ENCODE measurements around the gene RBM33.
"Not testable (repeated sequence)": the region's sequence is repeated elsewhere in the genome, so short reads cannot be mapped to it uniquely, and the experiment has no call there.

Gene RBM33

DNA sequence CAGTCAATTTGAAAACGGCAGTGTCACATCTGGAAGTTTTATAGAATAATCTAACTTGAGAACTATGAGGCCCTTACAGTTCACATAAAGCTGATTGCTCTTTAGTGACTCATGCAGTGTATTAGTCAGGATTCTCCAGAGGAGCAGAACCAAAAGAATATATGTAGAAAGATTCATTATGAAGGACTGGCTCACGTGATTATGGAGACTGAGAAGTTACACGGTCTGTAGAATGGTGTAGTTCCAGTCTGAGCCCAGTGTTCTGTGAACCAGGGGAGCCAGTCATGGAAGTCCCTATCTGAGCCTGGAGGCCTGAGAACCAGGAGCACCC lies 21.5 kb downstream of the RBM33 start:
- no peak for DNase-seq

DNA sequence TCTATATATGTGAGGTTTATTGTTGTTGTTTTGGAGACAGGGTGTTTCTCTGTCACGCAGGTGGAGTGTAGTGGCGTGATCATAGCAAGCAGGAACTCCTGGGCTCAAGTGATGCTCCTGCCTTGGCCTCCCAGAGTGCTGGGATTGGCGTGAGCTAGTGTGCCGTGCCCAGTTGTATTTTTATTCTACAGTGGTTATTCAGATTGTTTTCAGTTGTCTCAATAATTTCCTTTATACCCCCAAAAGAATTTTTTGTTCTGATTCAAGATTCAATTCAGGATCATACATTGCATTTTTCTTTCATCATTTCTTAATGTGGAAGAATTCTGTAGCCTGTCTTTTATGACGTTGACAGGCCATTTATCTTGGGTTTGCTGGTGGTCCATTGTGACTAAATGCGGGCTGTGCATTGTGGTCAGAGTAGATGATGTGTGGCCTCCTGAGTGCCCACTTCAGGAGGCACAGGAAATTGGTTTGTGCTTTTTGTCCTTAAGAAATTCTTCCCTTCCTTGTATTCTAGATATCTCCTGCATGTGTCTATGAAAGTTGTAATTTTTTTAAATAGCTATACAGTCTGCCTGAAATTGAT lies 22.9 kb downstream of the RBM33 start:
- DNase-seq: no peak

DNA sequence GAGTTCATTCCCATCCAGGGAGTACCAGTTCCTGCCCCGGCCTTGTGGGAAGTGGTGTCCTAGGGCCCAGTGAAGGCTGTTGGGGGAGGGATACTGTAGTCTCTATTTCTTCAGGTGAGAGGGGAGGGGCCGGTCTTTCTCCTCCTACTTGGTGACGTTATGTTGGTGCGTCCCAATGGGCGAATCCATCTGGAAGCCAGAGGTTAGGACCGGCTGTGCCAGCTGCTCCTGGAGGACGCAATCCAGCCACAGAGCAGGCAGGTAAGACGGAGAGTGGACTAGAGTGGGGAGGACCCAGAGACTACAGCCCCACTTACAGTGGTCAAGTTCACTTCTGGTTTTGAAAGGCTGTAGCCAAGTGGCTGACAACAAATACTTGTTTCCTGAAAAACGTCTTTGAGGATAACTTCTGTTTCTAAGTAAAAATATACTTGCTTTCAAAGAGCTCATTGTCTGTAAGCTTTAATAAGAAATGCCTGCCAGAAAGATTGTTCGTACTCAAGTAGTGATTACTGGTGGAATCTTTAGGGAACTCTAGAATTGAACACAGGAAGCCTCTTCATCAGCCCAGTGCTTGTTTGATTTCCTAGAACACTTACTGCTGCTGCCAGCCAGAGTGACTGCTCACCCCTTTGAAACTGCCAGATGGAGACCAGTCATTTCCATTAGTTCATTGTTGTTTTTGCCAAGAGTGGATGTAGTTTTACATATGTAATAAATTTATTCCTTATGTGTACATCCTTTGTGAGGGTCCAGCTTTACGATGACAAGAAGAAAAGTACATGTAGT lies 25.4 kb downstream of the RBM33 start:
- no peak for DNase-seq

DNA sequence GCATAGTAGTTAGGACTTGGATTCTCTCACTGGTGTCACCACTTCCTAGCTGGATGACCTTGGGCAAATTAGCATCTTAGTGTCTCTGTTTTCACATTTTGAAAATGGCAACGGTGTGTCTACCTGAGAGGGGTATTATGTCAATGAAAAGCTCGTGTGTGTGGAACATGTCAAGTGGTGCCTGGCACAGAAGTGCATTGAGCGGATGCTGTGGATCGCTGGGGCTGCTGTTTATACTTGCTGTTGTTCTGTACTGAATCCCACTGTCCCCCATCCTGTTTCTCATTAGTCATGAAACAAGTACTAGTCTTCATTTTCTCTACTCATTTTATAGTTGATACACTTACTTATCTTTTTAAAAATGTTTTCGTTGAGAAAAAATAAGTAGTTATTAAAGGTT lies 26.1 kb downstream of the RBM33 start:
- no peak for DNase-seq

DNA sequence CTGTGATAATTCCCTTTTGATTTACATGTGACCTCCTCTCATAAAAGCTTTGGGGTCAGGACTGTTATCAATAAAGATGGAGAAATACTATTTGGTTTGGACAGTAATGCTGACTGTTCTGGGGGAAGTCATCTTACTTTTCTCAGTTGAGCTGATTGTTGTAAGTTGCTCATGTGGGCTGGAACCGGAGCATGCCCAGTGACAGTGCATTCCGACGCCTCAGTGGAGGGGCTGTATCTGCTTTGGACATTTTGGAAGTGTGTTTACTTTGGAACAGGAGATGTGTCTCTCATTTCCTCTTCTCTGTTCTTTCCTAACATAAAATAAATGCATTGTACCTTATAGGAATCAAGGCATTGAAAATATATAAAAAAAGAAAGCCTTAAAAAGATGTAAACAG lies 30.1 kb downstream of the RBM33 start:
- DNase-seq: no peak

DNA sequence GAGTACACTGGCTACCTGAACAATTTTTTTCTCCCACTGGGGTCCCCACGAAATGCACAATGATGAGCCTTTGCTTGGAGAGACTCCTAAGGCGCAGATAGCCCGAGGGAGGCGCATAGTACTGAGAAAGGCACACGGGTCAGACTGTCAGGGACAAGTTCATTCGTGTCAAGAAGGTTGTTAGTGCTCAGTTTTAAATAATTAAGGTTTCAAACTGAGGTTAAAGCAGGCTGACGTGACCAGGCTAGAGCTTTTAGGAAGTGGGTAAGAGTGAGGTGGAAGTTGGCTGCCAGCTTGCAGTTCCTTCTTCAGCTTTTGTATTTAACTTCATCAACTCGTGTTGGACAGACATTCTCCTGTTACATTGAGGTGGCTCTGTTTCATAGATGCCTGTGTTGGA lies 31.6 kb downstream of the RBM33 start:
- no peak for DNase-seq

DNA sequence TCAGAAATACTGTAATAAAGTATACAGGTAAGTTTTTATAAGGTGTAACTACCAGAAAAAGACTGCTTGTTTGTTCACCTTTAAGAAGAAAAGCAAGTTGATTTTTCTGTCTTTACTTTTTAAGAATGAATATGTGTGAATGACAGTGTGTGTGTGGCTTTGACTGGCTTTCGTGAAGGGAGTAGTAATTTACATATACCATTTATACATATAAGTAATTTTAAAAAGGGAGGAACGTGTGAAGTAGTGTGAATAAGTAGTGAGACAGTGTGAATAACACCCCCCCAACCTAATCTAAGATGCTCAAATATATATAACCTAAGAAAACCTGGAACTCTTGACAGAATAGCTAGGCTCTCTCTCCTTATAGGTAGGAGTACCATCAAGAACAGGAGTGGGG lies 33.2 kb downstream of the RBM33 start:
- DNase-seq: no peak

DNA sequence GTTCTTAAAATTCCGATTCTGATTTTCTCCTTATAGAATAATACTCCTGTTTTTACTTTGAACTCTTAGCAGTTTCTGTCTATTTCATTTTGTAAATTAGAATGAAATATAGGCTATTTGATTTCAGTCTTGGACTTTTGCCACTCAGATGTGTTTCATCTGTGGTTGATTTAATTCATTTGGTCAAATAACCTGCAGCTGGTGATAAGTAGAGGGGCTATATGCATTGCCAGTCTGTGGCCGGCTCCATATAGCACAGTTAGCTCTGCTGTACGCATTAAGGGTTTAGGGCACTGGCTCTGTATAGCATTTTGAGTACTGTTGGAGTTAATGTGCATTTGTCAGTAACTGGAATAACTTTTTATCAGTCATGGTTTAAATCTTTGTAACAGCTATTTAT lies 35.7 kb downstream of the RBM33 start:
- no peak for DNase-seq

DNA sequence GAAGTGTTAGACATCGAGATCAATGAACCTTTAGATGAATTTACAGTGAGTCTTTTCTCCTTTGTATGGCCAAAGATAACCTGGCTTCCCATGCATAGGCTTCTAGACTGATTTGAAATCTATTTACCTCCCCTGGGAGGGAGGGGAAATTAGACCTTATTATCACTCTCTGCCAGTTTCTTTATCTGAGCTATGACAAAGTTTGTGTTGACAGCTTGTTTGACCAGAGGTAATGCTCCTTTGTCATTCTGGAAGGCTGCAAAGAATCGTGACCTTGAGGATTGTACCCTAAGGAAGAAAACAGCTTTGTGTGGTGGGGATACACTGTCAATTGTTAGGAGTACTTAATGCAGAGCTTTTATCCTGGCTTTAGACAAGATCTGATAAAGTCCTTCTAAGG lies 36.4 kb downstream of the RBM33 start:
- DNase-seq: no peak

DNA sequence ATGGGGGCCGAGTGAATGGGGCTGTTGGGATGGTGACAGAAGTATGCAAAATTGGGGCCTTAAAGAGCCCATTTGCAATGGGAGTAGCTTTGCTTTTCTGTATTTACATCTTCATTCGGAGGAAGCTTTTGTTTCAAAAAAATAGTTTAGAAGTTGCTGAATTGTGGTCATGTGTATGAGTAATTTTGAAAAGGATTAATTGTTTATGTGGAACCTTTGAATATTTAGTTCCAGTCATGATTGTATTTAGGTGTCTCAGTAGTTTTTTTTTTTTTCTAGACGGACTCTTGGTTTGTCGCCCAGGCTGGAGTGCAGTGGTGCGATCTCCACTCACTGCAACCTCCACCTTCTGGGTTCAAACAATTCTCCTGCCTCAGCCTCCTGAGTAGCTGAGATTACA lies 37.2 kb downstream of the RBM33 start:
- DNase-seq: no peak

DNA sequence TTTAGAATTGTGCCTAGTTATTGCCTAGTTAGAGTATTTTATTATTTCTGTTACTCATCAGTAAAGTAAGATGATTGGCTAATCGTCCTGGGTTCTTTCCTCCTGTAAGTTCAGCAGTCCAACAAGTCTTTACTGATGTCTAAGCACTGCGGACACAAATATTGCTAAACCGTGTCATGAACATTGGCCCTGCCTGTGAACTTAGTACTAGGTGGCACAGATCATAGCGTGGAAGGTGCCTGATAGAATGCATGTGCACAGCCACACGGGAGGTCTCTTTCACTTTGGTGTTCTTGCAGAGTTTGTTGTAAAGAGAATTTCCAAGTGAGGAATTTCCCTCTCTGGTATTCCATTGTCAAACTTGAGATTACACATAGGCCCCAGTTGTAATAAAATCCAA lies 38.0 kb downstream of the RBM33 start:
- no peak for DNase-seq

DNA sequence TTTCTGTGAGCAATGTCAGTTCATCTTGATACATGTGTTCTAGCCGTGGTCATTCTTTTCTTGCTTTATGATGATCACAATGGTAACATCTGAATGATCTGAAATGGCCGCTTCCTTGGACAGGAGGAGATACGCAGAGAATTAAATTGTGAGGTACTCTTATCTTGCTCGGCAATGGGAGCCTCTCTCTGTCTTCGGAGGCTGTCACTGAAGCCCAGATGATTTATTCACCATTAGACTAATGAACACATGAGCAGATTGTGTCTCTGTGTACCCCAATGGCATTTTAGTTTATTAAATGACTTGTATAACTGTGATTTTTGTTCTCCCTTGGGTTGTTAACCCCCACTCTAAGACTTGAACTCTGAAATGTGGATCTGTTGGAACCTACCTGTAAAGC lies 38.6 kb downstream of the RBM33 start:
- DNase-seq: no peak

DNA sequence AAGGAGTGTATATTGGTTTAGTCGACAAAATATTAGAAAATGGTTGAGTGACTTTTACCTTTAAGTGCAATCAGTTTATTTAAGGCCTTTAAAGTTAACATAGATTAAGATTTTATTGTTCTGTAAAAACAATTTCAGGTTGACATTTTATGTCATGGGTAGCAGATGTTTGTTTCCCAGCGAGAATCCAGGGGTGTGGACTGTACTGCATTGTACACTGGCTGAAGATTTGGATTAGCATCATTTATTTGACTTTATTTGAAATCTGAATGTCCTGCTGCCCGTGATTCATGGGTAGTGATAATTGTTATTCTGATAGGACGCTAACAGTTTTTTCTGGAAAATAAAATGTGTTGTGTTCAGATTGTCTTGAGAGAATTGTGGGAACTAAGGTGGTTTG lies 39.3 kb downstream of the RBM33 start:
- DNase-seq: no peak

DNA sequence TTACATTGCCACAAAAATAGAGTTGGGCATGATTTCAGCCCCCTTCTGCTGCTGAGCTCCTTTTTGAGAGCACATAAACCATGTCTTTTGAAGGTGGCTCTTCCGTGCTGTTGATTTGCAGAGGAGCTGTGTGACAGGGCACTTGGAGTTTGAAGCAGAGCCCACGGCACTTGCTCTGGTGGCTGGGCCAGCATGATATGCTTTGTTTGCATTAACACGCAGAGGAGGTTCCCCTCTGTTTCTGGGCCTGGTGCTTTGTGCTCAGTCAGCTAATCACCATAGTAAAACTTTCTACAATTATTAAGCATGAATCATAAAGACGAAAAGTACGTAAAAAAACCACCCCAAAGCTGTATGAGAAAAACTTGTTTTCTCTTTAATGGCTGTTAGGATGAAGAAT lies 40.1 kb downstream of the RBM33 start:
- DNase-seq: no peak

DNA sequence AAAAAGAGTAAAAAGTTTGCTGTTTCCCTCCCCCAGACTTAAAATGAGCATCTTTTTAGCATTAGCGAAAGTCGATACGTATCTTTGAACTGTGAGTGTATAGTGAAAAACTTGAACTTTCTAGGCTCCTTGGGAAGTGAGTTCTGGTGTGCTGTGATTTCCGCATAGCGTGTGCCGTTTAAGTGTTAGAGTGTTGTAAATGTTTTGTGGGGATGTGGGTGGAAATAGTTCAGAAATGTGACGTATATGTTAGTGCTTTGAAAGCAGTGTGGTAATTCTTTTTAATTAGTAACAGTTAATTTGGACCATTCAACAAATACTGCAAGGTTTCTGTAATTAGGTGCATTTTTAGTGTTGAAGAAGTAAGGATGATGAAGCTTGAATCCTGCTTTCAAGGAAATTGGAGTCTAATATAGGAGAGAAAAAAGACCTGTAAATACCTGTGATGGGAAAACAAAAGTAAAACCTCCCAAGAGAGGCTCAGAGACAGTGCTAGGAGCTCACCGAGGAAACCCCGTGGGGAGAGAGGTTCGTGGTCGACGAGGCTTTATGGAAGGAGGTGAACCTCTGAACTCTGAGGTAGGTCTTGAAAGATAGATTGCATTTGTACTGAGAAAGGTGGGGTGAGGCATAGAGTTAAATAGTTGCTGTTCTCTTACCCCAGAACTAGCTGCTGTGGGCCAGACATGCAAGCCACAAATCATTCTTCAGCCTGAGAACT lies 40.8 kb downstream of the RBM33 start:
- DNase-seq: no peak

DNA sequence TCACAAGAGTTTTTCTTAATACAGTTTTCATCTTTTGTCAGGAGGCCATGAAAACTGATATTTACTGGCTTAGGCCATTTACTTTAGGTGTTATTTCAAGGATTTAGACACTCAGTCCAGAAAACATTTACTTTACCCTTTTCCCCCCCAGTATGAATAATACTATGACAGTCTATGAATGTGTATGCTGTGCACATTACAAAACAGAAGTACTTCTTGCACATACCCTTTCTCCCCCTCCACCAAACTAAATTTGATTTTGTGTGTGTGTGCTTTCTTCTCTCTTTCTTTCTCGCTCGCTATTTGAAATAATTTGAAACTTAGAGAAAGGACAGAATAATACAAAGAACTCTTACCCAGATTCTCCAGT lies 41.3 kb downstream of the RBM33 start:
- no peak for DNase-seq

DNA sequence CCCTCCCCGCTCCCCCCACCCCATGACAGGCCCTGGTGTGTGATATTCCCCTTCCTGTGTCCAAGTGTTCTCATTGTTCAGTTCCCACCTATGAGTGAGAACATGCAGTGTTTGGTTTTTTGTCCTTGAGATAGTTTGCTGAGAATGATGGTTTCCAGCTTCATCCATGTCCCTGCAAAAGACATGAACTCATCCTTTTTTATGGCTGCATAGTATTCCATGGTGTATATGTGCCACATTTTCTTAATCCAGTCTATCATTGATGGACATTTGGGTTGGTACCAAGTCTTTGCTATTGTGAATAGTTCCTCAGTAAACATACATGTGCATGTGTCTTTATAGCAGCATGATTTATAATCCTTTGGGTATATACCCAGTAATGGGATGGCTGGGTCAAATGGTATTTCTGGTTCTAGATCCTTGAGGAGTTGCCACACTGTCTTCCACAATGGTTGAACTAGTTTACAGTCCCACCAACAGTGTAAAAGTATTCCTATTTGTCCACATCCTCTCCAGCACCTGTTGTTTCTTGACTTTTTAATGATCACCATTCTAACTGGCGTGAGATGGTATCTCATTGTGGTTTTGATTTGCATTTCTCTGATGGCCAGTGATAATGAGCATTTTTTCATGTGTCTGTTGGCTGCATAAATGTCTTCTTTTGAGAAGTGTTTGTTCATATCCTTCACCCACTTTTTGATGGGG lies 42.3 kb downstream of the RBM33 start:
- DNase-seq: not testable (repeated sequence)

DNA sequence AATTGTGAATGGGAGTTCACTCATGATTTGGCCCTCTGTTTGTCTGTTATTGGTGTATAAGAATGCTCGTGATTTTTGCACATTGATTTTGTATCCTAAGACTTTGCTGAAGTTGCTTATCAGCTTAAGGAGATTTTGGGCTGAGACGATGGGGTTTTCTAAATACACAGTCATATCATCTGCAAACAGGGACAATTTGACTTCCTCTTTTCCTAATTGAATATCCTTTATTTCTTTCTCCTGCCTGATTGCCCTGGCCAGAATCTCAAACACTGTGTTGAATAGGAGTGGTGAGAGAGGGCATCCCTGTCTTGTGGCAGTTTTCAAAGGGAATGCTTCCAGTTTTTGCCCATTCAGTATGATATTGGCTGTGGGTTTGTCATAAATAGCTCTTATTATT lies 43.8 kb downstream of the RBM33 start:
- not testable (repeated sequence) for DNase-seq

DNA sequence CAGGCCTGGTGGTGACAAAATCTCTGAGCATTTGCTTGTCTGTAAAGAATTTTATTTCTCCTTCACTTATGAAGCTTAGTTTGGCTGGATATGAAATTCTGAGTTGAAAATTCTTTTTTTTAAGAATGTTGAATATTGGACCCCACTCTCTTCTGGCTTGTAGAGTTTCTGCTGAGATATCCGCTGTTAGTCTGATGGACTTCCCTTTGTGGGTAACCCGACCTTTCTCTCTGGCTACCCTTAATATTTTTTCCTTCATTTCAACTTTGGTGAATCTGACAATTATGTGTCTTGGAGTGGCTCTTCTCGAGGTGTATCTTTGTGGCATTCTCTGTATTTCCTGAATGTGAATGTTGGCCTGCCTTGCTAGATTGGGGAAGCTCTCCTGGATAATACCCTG lies 46.2 kb downstream of the RBM33 start:
- not testable (repeated sequence) for DNase-seq

DNA sequence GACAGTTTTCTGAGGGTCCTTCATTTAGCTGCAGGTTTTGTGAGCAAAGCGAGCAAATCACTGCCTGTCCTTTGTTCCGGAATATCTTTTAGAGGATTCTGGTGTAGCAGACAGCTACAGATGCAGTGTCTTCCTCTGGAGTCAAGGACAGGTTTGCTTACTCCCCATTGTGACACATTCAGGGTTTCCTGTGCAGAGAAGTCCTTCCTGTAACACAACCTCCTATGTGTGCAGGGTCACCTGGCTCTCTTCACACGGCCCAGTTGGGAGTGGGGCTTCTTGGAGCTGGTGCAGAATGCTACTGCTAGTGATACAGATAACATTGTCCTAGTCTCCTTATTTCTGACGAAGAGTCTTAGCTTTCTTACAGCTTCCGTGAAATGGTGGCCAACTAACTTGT lies 47.9 kb downstream of the RBM33 start:
- no peak for DNase-seq

DNA sequence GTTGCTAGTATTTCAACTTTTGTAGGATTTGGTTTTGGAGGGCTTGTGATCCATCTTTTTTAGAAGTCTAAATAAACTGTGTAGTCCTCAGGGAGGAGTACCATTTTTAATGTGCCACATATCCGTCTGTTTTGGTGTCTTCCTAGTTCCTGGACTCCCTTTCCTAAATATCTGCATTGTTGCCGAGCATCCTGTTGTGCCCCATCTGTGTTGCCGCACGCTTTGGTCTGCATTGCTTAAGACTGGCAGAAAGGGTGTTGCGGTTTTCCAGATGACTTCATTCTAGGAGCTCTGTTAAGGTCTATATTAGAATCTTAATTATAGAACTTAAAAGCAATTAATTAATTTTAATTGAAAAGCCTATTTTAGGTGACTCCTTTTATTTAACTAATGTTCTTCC lies 49.4 kb downstream of the RBM33 start:
- DNase-seq: no peak

DNA sequence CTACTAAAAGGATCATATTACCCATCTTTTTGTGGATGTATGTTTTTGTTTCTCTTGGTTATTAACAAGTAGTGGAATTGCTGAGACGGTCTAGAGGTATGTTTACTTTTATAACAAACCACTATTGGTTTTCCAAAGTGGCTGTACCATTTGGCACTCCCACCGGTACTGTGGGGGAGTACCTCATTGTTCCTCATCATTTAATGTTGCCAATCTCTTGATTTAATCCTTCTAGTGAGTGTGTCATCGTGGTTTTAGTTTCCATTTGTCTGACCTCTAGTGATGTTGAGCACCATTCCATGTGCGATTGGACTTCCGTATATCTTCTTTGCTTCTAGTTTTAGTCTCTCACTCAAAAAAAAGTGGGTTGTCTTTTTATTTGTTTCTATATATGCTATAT lies 50.4 kb downstream of the RBM33 start:
- no peak for DNase-seq

DNA sequence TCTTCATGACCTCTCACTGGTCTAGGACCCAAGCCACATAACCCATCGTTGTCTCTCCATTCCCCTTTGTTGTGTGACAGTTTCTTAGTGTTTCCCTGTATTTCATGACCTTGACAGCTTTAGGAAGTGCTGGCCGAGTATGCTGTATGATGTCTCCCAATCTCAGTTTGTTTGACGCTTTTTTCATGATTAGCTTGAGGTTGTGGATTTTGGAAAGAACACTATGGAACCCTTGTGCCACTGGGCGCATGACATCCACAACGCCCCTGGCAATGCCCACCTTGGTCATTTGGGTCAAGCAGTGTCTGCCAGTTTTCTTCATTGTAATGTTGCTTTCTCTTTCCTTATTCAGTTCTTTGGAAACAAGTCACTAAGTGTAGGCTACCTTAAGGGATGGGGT lies 52.3 kb downstream of the RBM33 start:
- DNase-seq: no peak

DNA sequence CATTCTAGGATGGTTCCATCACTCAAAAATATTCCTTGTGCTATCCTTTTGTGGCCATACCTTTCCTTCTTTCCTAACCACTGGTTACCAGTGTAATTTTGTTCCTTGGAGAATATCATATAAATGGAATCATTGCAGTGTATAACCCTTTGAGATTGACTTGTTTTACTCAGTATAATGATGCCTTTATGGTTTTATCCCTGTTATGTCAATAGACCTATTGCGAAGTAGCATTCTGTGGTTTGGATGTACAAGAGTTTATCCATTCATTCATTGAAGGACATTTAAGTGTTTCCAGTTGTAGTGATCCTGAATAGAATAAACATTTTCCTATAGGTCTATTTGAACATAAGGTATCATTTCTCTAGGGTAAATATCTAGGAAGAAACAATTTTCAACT lies 54.2 kb downstream of the RBM33 start:
- no peak for DNase-seq

Measured in activated naive CD4-positive, alpha-beta T cell treated with anti-CD3 and anti-CD28 coated beads, Interleukin-2, amount 50 U/mL, for 16 hours (primary cell).